ENCODE measurements around the gene BSN.

Gene BSN

GRCh38 chr3:49719214-49719884 lies 165.1 kb downstream of the BSN start, which contains the start of gene AMIGO3:
Gene AMIGO3, minus strand, starts transcription at chr3:49719684. Its CDS starts 219 bp downstream, at chr3:49719465.
- peak; percentile 91 for DNase-seq

Data from NCI-H146 (cell line).